VCaP (cell line): ENCODE results near the gene WDR73.
"Not testable (repeated sequence)": the region's sequence is repeated elsewhere in the genome, so short reads cannot be mapped to it uniquely, and the experiment has no call there.

ENCODE experiments used
- H3K27ac ChIP-seq: fragments of 450-650 bp; 2 replicates; pipeline ENCODE4 v1.5.1; 2017
- CTCF ChIP-seq: fragments of 450-650 bp; conservative IDR thresholded peaks from 2 replicates; pipeline ENCODE4 v1.5.1; 2017; ENCODE audit warnings: mild to moderate bottlenecking, moderate library complexity

The WDR73 gene

GRCh38 chr15:84689858-84690257 lies 35.8 kb upstream of the WDR73 start:
- TF ChIP-seq CTCF = no peak
- no peak overlapping the region for H3K27ac ChIP-seq

GRCh38 chr15:84686446-84686845 lies 32.4 kb upstream of the WDR73 start:
- not testable (repeated sequence) for H3K27ac ChIP-seq

GRCh38 chr15:84685304-84685703 lies 31.2 kb upstream of the WDR73 start:
- H3K27ac ChIP-seq = no peak overlapping the region
- no peak for TF ChIP-seq CTCF

- H3K27ac ChIP-seq = no peak overlapping the region
- no peak for TF ChIP-seq CTCF
These were observed 30.0 kb upstream of the WDR73 start for GRCh38 chr15:84684092-84684491.

- TF ChIP-seq CTCF = no peak
- no peak overlapping the region for H3K27ac ChIP-seq
These were observed 27.7 kb upstream of the WDR73 start for GRCh38 chr15:84681831-84682230.

GRCh38 chr15:84671211-84671610 lies 17.1 kb upstream of the WDR73 start:
- no peak overlapping the region for H3K27ac ChIP-seq

GRCh38 chr15:84669726-84670125 lies 15.6 kb upstream of the WDR73 start:
- no peak overlapping the region for H3K27ac ChIP-seq
- TF ChIP-seq CTCF = no peak

More at GRCh38 chr15:84671211-84671610, 17.1 kb upstream of the WDR73 start:
- TF ChIP-seq CTCF = no peak

- TF ChIP-seq CTCF = no peak
- H3K27ac ChIP-seq = no peak overlapping the region
These were observed 14.3 kb upstream of the WDR73 start for GRCh38 chr15:84668221-84668982.
